GM21515 (cell line): ENCODE data around the gene ATXN10.
"Not testable (repeated sequence)": the region's sequence is repeated elsewhere in the genome, so short reads cannot be mapped to it uniquely, and the experiment has no call there.

ENCODE experiments used
- ATAC-seq: cut with Tn5 transposase; IDR thresholded peaks from one replicate; pipeline ENCODE4 v1.9.1; 2021; ENCODE audit not compliant: unreplicated experiment

The ATXN10 gene

DNA sequence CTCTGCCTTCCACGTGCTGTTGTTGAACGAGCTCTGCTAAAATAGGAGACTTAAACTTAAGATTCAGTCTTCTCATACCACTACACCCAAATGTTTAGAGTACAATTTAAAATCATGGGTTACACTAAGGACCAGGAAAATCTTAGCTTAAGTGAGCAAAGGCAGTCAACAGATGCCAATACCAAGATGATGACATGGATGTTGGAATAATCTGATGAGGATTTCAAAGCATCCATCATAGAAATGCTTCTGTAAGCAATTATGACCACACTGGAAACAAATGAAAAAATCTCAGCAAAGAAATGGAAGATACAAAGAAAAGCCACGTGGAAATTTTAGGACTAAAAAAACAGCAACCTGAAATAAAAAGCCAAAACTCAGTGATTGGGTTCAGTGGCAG, 109.8 kb downstream of the ATXN10 start:
- no peak for ATAC-seq

DNA sequence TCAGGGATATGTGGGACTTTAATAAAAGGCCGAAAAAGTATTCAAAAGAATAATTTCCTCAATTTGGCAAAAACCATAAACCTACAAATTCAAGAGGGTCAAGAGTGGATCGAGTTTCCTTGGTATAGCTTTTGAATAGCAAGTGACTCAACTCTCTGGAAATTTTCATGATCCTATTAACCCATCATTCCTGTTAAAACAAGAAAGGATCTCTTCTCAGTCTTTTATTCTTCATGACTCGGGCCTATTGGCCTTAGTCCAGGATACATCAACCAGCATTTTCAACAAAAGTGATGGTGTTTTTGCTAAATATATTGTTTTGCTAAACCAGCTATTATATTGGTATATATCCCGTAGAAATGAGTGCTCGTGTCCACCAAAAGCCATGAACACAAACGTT, 110.3 kb downstream of the ATXN10 start:
- no peak for ATAC-seq

DNA sequence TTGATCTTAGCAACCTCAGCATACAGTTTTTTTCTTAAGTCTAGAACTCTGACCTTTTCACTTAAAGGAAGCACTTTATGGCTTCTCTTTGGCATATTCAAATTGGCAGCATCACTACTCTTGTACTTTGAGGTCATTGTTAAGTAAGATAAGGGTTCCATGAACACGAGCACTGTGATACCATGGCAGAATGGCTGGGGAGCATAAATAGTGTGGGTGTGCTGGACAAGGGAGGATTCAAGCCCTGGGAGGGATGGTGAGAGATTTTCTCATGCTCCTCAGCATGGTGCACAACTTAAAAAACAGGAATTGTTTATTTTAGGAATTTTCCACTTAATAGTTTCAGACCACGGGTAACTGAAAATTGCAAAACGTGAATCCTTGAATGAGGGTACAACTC, 111.4 kb downstream of the ATXN10 start:
- ATAC-seq, result no peak

DNA sequence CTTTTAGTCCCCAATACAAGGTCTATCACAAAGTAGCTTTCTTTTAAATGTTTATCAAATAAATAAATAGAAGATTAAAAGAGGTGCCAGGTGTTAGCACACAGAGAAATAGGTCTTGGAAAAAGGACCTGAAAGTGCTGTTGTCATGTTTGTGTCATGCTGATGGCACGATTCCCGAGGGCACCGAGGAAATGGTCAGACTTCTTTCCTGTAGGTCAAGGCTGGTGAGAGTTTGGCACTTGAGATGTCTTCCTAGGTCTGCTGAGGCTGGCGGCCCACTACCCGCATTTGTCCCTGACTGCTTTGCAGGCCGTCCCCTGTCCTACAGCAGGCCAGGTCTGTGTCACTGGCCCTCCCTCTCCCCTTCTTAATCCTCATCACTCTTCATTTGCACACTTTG, 112.1 kb downstream of the ATXN10 start:
- ATAC-seq, result no peak

DNA sequence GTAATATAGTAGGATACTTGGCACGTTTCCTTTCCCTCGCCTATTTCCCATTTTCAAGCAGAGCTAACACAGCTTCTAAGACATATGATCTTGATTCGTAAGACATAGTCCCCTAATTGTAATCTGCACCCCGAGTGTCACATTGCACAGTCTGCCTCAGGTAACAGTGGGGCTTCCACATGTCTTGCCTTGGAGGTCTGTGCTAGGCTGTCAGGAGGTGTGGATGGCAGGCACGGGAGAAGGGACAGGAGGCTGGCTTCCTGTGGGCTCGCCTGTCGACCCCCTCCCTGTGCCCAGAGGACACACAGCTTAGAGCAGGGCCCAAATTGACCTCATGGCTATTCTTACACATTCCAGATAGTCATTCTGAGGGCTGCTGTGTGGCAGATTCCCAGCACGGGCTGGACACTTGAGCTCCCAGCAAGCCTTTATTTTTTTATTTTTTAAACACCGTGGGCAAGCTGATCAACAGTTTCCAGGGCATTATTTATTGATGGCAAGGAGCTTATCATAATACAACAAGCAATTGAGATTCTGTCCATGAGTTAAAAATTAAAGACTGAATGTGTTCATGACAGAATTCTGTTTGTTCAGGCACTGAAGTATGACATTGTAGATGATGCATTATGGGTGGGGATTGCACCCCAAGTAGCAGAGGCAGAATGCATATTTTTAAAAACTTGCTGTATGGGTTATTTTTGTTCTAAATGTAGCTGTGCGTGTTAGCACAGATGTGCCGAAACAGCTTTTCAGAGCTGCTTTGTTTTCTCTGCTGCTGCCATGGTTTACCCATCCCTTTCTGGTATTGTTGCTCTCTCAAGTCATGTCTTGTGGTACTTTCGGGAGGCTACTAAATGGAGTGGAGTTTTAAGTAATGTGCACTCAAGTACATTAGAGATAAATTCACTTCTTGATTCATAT, 113.0 kb downstream of the ATXN10 start:
- no peak for ATAC-seq

DNA sequence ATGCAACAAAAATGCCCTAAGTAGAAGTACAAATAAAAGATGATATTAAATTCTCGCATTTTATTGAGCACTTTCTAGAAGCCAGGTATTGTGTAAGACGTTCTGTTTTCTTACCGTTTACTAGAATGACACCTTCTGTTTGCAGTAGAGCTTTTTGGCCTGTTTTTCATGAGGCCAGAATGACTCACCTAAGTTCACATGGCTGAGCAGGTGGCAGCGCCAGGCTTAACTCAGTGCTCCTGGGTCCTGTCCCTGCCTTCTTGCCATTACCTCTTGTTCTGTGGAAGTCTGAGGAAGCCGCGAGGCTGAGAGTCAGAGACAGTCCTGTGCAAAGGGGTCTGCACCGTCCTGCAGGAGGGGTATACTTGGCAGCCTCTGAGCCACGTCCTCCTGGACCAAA, 113.8 kb downstream of the ATXN10 start:
- ATAC-seq, result no peak

DNA sequence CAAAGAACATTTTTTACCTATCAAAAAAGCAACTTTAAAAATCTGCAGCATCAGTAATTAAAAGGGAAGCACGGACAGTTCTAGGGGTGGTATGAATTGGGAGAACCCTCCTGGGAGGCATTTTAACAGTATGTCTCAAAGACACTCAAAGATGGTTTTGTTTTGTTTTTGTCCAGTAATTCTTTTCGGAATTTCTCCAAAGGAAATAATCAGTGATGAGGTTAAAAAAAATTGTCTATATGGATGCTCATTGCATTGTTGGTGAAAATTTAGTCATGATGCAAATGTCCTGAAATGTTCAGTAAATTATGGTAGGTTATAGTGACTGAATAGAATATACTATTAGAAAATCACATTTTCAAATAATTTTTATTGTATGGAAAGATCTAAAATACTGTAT, 115.1 kb downstream of the ATXN10 start:
- ATAC-seq, result no peak

DNA sequence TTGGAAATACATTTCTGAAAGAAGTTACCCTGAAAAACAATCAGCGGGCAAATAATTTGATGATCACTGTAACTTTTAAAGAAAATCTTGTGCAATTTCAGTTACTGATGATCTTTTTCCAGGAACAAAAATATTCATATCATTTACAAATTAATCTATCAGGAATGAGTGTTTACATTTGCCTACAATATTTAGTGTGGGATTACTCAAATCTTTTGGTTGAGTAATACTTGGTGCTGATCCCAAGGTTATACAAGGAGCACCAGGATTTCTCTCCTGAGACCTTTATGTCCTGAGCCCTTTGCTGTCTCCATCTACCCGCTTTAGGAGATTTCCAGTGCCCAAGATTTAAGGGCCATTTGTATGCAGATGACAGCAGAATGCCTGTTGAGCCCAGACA, 116.1 kb downstream of the ATXN10 start:
- no peak for ATAC-seq

DNA sequence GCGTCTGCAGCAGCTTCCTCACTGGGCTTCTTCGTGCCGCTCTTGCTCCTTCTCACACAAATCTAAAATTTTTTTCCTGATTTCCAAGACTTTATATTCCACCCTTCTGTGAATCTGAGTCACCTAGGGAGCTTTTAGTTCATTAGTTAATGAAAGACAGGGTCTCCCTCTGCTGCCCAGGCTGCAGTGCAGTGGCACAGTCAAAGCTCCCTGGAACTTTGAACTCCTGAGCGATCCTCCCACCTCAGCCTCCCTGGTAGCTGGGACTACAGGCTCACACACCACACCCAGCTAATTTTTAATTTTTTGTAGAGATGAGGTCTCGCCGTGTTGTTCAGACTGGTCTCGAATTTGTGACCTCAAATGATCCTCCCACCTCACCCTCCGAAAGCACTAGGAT, 116.9 kb downstream of the ATXN10 start:
- ATAC-seq, result no peak

DNA sequence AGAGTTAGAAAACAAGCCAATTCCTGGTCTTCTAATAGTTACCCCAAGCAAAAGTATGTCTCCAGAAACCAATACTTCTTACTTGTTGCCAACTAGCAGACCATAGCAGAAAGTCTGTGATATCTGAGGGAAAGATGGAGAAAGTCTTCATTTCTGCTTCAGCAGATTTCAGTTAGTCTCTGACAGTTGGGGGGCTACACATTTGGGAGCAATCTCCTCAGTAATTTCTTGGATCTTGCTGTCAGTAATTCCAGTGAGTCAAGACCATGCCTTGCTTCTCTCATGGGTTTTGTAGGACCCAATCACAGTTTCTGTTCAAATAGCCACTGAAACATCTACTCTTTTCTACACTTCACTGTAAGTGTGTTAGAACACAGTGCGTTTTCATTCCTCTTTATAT, 118.8 kb downstream of the ATXN10 start:
- ATAC-seq, result no peak

DNA sequence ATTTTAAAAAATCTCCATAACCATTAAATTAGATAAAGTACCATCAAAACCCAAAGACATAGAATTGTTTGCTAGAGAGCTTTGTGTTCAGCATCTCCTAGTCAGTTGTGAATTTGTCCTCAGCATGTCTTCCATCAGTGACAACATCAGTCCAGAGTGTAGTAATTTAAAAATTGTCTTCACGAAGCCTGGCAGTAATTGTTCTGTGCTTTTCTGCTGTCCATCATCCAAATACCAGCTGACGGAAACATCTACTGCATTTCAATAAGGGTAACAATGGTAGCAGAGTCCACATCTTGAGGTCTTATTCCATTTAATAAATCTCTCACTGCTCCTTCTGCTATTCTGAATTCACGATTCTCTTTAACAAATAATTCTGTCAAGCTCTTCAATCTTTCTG, 121.5 kb downstream of the ATXN10 start:
- no peak for ATAC-seq

DNA sequence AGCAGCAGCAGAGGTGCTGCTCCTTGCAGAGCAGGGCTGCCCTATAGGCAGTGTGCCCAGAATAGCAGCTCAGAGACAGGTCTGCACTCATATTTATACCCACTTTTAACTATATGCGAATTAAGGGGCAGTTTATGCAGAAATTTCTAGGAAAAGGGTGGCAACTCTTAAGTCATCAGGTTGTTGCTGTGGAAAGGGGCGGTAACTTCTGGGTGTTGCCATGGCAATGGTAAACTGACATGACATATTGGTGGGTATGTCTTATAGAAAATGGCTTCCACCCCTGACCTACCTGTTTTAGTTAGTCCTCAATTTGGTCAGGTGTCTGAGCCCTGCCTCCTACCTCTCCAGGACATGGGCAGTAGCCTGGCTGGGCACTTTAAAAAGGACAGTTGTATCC, 122.3 kb downstream of the ATXN10 start:
- ATAC-seq, result no peak

DNA sequence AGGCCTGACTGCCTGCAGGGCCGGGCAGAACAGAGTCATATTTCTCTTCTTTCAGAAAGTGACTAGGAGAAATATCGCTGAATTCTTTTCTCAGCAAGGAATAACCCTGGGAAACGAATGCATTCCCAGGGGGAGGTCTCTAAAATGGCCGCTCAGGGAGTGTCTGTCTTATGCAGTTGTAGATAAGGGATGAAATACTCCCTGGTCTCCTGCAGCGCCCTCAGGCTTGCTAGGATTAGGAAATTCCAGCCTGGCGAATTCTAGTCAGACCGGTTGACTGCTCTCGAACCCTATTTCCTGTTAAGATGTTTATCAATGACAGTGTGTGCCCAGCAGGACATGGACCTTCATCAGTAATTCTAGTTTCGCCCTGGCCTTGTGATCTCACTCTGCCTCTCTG, 124.4 kb downstream of the ATXN10 start:
- ATAC-seq, result not testable (repeated sequence)

DNA sequence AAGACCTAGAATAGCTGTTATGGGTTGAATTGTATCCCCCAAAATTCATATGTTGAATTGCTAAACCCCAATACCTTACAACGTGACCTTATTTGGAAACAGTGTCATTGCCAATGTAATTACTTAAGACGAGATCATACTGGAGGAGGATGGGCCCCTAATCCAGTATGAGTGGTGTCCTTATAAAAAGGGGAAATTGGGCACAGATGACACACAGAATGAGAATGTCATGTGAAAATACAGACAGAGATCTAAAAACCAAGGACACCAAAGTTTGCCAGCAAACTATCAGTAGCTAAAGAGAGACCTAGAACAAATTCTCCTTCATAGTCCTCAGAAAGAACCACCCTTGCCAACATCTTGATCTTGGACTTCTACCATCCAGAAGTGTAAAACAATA, 127.7 kb downstream of the ATXN10 start:
- no peak for ATAC-seq

DNA sequence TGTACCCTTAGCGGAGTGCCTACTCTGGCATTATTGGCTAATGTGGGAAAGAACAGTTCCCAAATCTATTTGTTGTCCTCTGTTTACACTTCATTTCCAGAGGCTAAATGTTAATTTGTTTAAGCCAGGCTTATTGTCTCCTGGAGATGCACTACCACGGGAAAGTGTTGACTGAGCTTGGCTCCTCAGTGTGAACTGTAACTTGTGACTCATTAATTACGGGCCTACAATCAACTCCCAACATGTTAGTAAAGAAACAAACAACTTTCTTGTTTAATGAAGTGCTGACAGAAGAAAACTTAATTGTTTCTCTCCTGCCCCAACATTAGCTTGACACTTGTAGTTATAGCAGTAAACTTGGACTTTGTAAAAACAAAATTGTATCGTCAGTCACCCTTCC, 130.4 kb downstream of the ATXN10 start:
- no peak for ATAC-seq

DNA sequence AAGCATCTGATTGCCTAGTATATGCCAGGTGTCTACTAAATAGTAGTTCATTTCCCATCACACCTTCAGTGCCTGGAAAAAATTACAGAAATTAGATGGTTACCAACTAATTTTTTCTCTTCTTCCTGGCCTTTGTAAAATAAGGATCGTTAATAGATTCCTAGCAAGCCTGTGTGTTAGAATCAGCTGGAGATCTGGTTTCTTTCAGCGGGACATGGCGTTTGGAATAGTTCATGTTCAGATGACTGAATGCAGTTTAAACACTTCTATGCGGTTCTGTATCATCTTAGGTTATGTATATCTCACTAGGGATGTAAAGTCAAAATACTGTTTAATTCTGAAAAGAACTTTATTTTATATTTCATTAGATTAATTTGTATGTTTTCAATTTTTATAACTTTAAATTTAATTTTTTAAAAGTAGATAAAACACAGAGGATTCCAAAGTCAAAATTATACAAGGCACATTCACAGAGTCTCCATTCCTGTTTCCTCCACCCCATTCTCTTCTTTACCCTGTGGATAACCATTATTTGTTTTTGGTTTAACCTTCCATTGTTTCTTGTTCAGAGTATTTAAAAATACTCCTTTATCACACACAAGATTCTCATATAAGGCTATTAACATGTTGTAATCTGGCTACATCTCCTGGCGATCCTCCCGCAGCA, 132.8 kb downstream of the ATXN10 start:
- no peak for ATAC-seq

DNA sequence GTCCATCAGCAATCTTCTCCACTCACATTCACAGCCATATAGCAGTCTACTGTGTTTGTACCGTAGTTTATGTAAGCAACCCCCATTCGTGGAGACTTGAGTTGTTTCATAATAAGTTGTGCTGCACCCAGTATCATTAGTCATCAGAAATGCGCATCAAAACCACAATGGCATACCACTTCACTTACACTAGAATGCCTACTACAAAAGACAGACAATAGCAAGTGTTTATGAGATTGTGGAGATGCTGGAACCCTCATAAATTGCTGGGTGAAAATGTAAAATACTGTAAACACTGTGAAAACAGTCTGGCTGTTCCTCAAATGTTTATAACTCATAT, 133.3 kb downstream of the ATXN10 start:
- no peak for ATAC-seq

DNA sequence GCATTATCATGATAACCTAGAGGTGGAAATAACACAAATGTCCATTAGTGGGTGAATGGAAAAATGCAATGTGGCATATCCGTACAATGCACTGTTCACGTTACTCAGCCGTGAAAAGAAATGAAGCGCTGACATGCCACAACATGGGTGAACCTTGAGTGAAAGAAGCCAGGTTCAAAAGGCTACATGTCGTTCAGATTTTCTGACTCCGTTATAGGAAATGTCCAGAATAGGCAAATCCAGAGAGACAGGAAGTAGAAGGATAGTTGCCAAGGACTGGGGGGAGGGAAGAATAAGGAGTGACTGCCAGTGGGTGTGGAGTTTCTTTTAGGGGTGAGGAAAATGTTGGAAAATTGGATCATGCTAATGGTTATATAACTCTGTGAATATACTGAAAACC, 133.8 kb downstream of the ATXN10 start:
- ATAC-seq, result no peak

DNA sequence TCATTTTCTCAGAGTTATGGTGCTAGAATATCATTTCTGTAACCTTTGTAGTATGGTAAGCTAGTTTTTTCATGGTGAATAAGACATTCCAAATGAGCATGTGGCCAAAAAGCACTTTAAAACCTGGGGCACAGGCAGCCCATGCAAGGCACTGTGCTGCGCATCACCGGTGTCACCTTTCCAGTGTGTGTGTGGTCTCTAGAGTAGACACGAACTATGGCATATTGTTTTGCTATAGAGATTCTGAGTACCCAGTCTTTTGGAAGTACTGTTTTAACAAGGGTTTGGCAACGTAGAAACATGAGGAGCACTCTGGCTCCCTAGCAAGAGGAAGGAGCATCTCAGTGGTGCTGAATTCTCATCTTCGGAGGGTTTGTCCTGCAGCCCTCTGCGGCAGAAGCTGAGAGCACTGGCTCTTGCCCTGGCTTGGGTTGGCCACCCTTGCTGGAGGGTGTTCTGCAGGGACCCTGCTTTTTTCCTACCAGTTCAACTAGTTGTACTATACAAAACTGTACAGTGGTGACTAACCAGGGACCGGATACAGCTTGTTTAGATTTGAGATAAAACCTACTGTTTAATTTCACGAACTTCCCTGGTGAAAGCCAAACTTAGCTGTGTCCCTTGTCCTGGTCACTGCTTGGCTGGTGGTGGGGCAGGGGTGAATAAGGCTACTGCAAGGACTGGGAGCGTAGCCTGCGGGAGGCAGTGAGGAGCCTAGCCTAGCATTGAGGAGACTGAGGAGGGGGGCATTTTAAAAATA, 135.7 kb downstream of the ATXN10 start:
- ATAC-seq, result no peak

DNA sequence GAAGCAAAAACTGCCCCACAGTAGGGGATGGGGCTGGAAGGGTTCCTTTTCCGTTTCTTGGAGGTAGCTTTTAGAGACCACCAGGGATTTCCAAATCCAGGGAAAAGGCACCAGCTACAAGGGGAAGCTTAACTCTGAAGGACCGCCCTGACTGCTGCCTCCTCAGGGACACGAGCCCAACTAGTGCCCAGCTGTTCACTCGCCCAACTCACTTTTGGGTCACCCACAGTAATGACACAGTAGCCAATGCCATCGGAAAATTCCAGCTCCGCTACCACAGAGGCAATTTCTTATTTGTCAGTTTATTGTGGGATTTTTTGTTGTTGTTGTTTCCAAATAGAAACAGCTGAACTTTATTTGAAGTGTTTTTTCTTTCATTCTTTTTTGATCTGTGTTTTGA, 141.3 kb downstream of the ATXN10 start:
- no peak for ATAC-seq

DNA sequence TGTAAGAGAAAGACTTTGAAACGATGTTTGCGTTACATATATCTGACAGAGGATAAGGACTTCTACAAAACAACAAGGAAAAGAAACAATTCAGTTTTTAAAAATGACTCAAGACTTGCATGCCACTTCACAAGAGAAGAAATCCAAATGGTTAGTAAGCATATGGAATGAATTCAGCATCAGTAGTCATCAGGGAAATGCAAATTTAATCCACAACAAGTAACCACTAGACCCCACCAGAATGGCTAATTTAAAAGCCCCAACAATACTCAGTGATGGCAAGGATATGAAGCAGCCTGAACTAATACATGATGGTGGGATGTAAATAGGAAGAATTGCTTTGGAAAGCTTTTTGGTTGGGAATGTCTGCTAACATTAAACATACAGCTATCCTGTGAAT, 142.6 kb downstream of the ATXN10 start:
- no peak for ATAC-seq

DNA sequence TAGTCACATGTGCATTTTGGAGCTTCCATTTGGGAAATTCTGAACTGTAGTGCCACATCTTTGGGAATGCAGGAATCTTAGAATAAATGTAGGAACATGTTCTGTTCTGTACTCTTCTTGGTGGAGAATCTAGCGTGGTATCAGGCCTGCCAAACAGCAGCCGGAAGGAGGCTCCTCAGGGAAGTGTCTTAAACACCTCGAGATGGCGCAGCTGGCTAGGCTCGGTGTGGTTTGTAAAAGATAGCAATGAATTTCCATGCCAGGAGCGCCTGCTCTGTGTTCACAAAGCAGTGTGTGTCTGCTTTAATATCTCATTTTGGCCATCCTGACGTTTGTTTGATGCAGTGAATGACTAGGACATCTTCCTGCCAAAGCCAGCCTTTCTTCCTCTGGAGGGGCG, 145.1 kb downstream of the ATXN10 start:
- no peak for ATAC-seq
